A549 (cell line): ENCODE measurements around the gene DNM3. TPM values are rescaled to one million over a fixed set of nuclear protein-coding genes. Genes with fewer than 3 reads are reported as not detected.

Experiments used
- ATAC-seq, 2 experiments: fragments of 200-7000 bp in 1 of 2; fragments of >200 bp in 1 of 2; cut with Nextera tagmentation in 1 of 2; cut with Tn5 transposase in 1 of 2; 3 replicates each; pipeline versions ENCODE4 v1.8.0 to v1.9.1; 2018 to 2020; ENCODE audit warnings: mild to moderate bottlenecking in 1 of 2, moderate library complexity in 1 of 2
- CTCF ChIA-PET: fragments of 300-600 bp; sonication (Branson Sonifier 250); formaldehyde crosslinking; extraction: SDS; loops from one replicate; lab custom pipeline; 2021; ENCODE audit warnings: antibody characterized with exemption, inconsistent platforms; lab: Yijun Ruan, JAX
- POLR2A ChIA-PET: fragments of 350-600 bp; formaldehyde crosslinking; extraction: SDS; loops from one replicate; lab custom pipeline; 2021; ENCODE audit warnings: antibody characterized with exemption, inconsistent platforms; lab: Yijun Ruan, JAX
- DNase-seq, 2 experiments: peaks; one replicate each; pipeline versions ENCODE4 v3.0.0 to v3.0.0-alpha.2; 2011 to 2016; ENCODE audit warnings: low read depth in 1 of 2, low spot score in 1 of 2
- FAIRE-seq: peaks from 2 replicates; lab custom pipeline; 2011; peaks lifted over from hg19 to GRCh38; lab: Jason Lieb, UNC
- H3K27ac ChIP-seq, 2 experiments: fragments of >200 bp; sonication (Bioruptor Twin); formaldehyde crosslinking; 3 replicates each; pipeline ENCODE4 v1.5.1; 2016 to 2017
- H3K4me1 ChIP-seq: fragments of >200 bp; sonication (Bioruptor Twin); formaldehyde crosslinking; 3 replicates; pipeline ENCODE4 v1.6.1; 2016
- H3K4me2 ChIP-seq: fragments of >200 bp; sonication (Bioruptor Twin); formaldehyde crosslinking; 3 replicates; pipeline ENCODE4 v1.6.1; 2016
- H3K4me3 ChIP-seq: fragments of >200 bp; sonication (Bioruptor Twin); formaldehyde crosslinking; 3 replicates; pipeline ENCODE4 v1.5.1; 2016
- H3K9me3 ChIP-seq: fragments of >200 bp; sonication (Bioruptor Twin); formaldehyde crosslinking; 3 replicates; pipeline ENCODE4 v1.6.1; 2016
- CHD2 ChIP-seq: fragments of 150-350 bp; IDR thresholded peaks from 2 replicates; pipeline ENCODE4 v1.6.1; 2014; ENCODE audit warnings: low read length; ENCODE audit not compliant: partially characterized antibody
- CTCF ChIP-seq: fragments of >200 bp; sonication (Bioruptor Twin); formaldehyde crosslinking; IDR thresholded peaks from 3 replicates; pipeline ENCODE4 v1.5.1; 2016
- E2F6 ChIP-seq: IDR thresholded peaks from 2 replicates; pipeline ENCODE4 v1.6.1; 2012; ENCODE audit warnings: low read depth, borderline replicate concordance
- EP300 ChIP-seq, 2 experiments: fragments of >200 bp; sonication (Bioruptor Twin); formaldehyde crosslinking; IDR thresholded peaks; 2 replicates in 1 of 2; 3 replicates in 1 of 2; pipeline ENCODE4 v1.6.1; 2016 to 2017
- GATA3 ChIP-seq: IDR thresholded peaks from 2 replicates; pipeline ENCODE4 v1.6.1; 2012; ENCODE audit warnings: borderline replicate concordance
- HDAC2 ChIP-seq: fragments of 200-600 bp; sonication (generic); IDR thresholded peaks from 2 replicates; pipeline ENCODE4 v1.6.1; 2016
- HES2 ChIP-seq: fragments of >200 bp; sonication (Bioruptor Twin); formaldehyde crosslinking; IDR thresholded peaks from 2 replicates; pipeline ENCODE4 v1.6.1; 2016
- HEYL ChIP-seq: fragments of 250-450 bp; sonication (Bioruptor Pico); IDR thresholded peaks from 2 replicates; pipeline ENCODE4 v1.8.0; 2021; ENCODE audit warnings: mild to moderate bottlenecking, moderate library complexity
- JUN ChIP-seq, 2 experiments: fragments of >200 bp; sonication (Bioruptor Twin); formaldehyde crosslinking; IDR thresholded peaks; 2 replicates in 1 of 2; 3 replicates in 1 of 2; pipeline ENCODE4 v1.6.1; 2016 to 2017
- JUNB ChIP-seq: fragments of >200 bp; sonication (Bioruptor Twin); formaldehyde crosslinking; IDR thresholded peaks from 2 replicates; pipeline ENCODE4 v1.6.1; 2016
- MAZ ChIP-seq: fragments of 150-350 bp; IDR thresholded peaks from 2 replicates; pipeline ENCODE4 v1.6.1; 2014; ENCODE audit warnings: antibody characterized with exemption, low read depth, low read length, borderline replicate concordance
- NFE2L2 ChIP-seq: fragments of 150-350 bp; conservative IDR thresholded peaks from 2 replicates; pipeline ENCODE4 v1.6.1; 2014; ENCODE audit warnings: low read length
- PBX3 ChIP-seq: IDR thresholded peaks from 2 replicates; pipeline ENCODE4 v1.6.1; 2012
- PHF8 ChIP-seq: fragments of 200-600 bp; sonication (generic); IDR thresholded peaks from 2 replicates; pipeline ENCODE4 v1.6.1; 2016; ENCODE audit warnings: low read depth, mild to moderate bottlenecking, antibody characterized with exemption, moderate library complexity, borderline replicate concordance
- RAD21 ChIP-seq, 2 experiments: fragments of >200 bp in 1 of 2; sonication (Bioruptor Twin) in 1 of 2; formaldehyde crosslinking in 1 of 2; IDR thresholded peaks in 1 of 2; conservative IDR thresholded peaks in 1 of 2; 2 replicates in 1 of 2; 3 replicates in 1 of 2; pipeline ENCODE4 v1.6.1; 2012 to 2018; ENCODE audit warnings: inconsistent platforms in 1 of 2
- REST ChIP-seq: fragments of 200-600 bp; sonication (generic); IDR thresholded peaks from 2 replicates; pipeline ENCODE4 v1.6.1; 2016; ENCODE audit warnings: antibody characterized with exemption, mild to moderate bottlenecking, moderate library complexity
- RFX5 ChIP-seq: fragments of 450-650 bp; IDR thresholded peaks from 2 replicates; pipeline ENCODE4 v1.7.1; 2014; ENCODE audit warnings: antibody characterized with exemption, mild to moderate bottlenecking, moderate library complexity
- ZC3H11A ChIP-seq: fragments of 450-650 bp; IDR thresholded peaks from 2 replicates; pipeline ENCODE4 v1.6.1; 2014; ENCODE audit warnings: antibody characterized with exemption, mild to moderate bottlenecking
- ZFP36 ChIP-seq: fragments of 450-650 bp; IDR thresholded peaks from 2 replicates; pipeline ENCODE4 v1.6.1; 2014; ENCODE audit warnings: borderline replicate concordance; ENCODE audit not compliant: partially characterized antibody
- WGBS: methylation state at CpG from one replicate; pipeline ENCODE4 v1.1.6; 2017; ENCODE audit errors: missing lambda C conversion rate; 5-methylcytosine and 5-hydroxymethylcytosine counted together
- polyA plus RNA-seq, 4 experiments: library from polyadenylated mRNA; depleted of rRNA in 3 of 4; stranded (reverse); fragments of >200 nt; fragmentation: RNase III in 1 of 4; extraction: RNeasy Plus Mini Kit Qiagen cat#74134 plus additional on column Dnase treatment in 1 of 4; gene quantifications; 2 replicates in 3 of 4; 3 replicates in 1 of 4; pipeline ENCODE4 v1.2.3, GENCODE V29; 2011 to 2017

DNM3 gene
- polyA plus RNA-seq, 2 of the 4 experiments (the other 2 are of a cell fraction): 0.57 to 1.5 TPM

GRCh38 chr1:171937938-171938337 is 96.6 kb downstream of the DNM3 start (continued):
- no peak for TF ChIP-seq HES2

- H3K4me1 ChIP-seq: no peaks in the 10 kb centered on the region; the same call in 2 of the 3 replicates
- POLR2A ChIA-PET: no interaction called here
- WGBS: 50% methylated on average over 4 of the region's 4 CpGs
- no peak for ATAC-seq
- no peak for FAIRE-seq
- H3K27ac ChIP-seq: no peak overlapping the region
- H3K9me3 ChIP-seq: no peaks in the 10 kb centered on the region
- TF ChIP-seq EP300 (IDR thresholded peaks at IDR 0.05) (no peak), JUN (IDR thresholded peaks at IDR 0.05) (no peak), MAZ (no peak), CTCF (no peak)
- TF ChIP-seq, all 56 proteins: peak for 0
- no peak for DNase-seq
- H3K4me2 ChIP-seq: no peak overlapping the region
- CTCF ChIA-PET: no interaction called here
- no peak overlapping the region for H3K4me3 ChIP-seq
Observed at GRCh38 chr1:171939740-171940139, 98.4 kb downstream of the DNM3 start.

- TF ChIP-seq ZFP36: no peak
- TF ChIP-seq PBX3: no peak
- TF ChIP-seq CTCF: no peak
- no peak for TF ChIP-seq HDAC2
- TF ChIP-seq JUNB: no peak
- TF ChIP-seq REST: no peak
- TF ChIP-seq E2F6: no peak
- no peak for TF ChIP-seq NFE2L2
- no peak for TF ChIP-seq GATA3
- TF ChIP-seq PHF8: no peak
- no peak for TF ChIP-seq HEYL (CRISPR knock-in tag)
- no peak for TF ChIP-seq ZC3H11A
- TF ChIP-seq CHD2: no peak
- TF ChIP-seq RFX5: no peak
- TF ChIP-seq RAD21 (conservative IDR thresholded peaks at IDR 0.05 in 1 of 2, IDR thresholded peaks at IDR 0.05 in 1 of 2): no peak
- H3K4me1 ChIP-seq: no peaks in the 10 kb centered on the region; the same call in 2 of the 3 replicates
- ATAC-seq: no peak
- no peak for DNase-seq
- no peaks in the 10 kb centered on the region for H3K9me3 ChIP-seq
- POLR2A ChIA-PET: no interaction called here
- FAIRE-seq: no peak
- CTCF ChIA-PET: no interaction called here
- H3K27ac ChIP-seq: no peak overlapping the region
- no peak overlapping the region for H3K4me2 ChIP-seq
- no peak overlapping the region for H3K4me3 ChIP-seq
Observed at GRCh38 chr1:171940368-171940767, 99.1 kb downstream of the DNM3 start.
